GM10847 (cell line): ENCODE measurements around the gene PARD3.

Source experiments
- POLR2A ChIP-seq: IDR thresholded peaks from 2 replicates; pipeline ENCODE4 v1.6.1; 2011; ENCODE audit not compliant: insufficient read length; ENCODE audit errors: extremely low read depth

The PARD3 gene

GRCh38 chr10:34674176-34674575 is 140.9 kb downstream of the PARD3 start:
- TF ChIP-seq POLR2A, result no peak

- no peak for TF ChIP-seq POLR2A
These were observed 145.0 kb downstream of the PARD3 start for GRCh38 chr10:34670081-34670480.

- TF ChIP-seq POLR2A, result no peak
These were observed 146.0 kb downstream of the PARD3 start for GRCh38 chr10:34669079-34669478.

GRCh38 chr10:34667177-34667576 is 147.9 kb downstream of the PARD3 start:
- TF ChIP-seq POLR2A, result no peak

- no peak for TF ChIP-seq POLR2A
These were observed 148.9 kb downstream of the PARD3 start for GRCh38 chr10:34666008-34666704.

- TF ChIP-seq POLR2A, result no peak
These were observed 150.4 kb downstream of the PARD3 start for GRCh38 chr10:34664706-34665105.

- TF ChIP-seq POLR2A, result no peak
These were observed 153.5 kb downstream of the PARD3 start for GRCh38 chr10:34661580-34661979.

GRCh38 chr10:34658934-34659333 is 156.2 kb downstream of the PARD3 start:
- no peak for TF ChIP-seq POLR2A

GRCh38 chr10:34656661-34657060 is 158.4 kb downstream of the PARD3 start:
- no peak for TF ChIP-seq POLR2A

GRCh38 chr10:34655286-34656170 is 159.6 kb downstream of the PARD3 start:
- no peak for TF ChIP-seq POLR2A

- TF ChIP-seq POLR2A, result no peak
These were observed 160.9 kb downstream of the PARD3 start for GRCh38 chr10:34654211-34654610.

- no peak for TF ChIP-seq POLR2A
These were observed 161.6 kb downstream of the PARD3 start for GRCh38 chr10:34653530-34653929.

GRCh38 chr10:34651416-34652195 is 163.5 kb downstream of the PARD3 start:
- TF ChIP-seq POLR2A, result no peak

GRCh38 chr10:34650156-34650555 is 164.9 kb downstream of the PARD3 start:
- TF ChIP-seq POLR2A, result no peak

- TF ChIP-seq POLR2A, result no peak
These were observed 165.7 kb downstream of the PARD3 start for GRCh38 chr10:34649385-34649784.

GRCh38 chr10:34648919-34649318 is 166.2 kb downstream of the PARD3 start:
- TF ChIP-seq POLR2A, result no peak
